Neuronal stem cell (in vitro differentiated cells): ENCODE results near the gene TRIB2.
A peak's percentile ranks its signal among the peaks of the same experiment; 100 is the strongest.

Source experiments
- DNase-seq: peaks from one replicate; pipeline ENCODE4 v3.0.0-alpha.2; 2013; ENCODE audit warnings: low spot score
- H2AFZ ChIP-seq: one replicate; pipeline ENCODE4 v1.6.1; 2013; ENCODE audit warnings: mild to moderate bottlenecking, low read length, inconsistent platforms
- H2AK5ac ChIP-seq: 2 replicates; pipeline ENCODE4 v1.6.1; 2013; ENCODE audit warnings: low read depth, mild to moderate bottlenecking, inconsistent platforms, low read length, moderate library complexity, mixed read lengths
- H2BK120ac ChIP-seq: 2 replicates; pipeline ENCODE4 v1.6.1; 2013; ENCODE audit warnings: low read depth, mild to moderate bottlenecking, inconsistent platforms, low read length, moderate library complexity, mixed read lengths
- H2BK12ac ChIP-seq: one replicate; pipeline ENCODE4 v1.6.1; 2013; ENCODE audit warnings: low read length, inconsistent platforms
- H2BK15ac ChIP-seq: 2 replicates; pipeline ENCODE4 v1.6.1; 2013; ENCODE audit warnings: mild to moderate bottlenecking, low read length, inconsistent platforms, mixed read lengths
- H2BK5ac ChIP-seq: one replicate; pipeline ENCODE4 v1.6.1; 2013; ENCODE audit warnings: inconsistent platforms, mild to moderate bottlenecking, low read length, moderate library complexity
- H3K14ac ChIP-seq: one replicate; pipeline ENCODE4 v1.6.1; 2013; ENCODE audit warnings: low read length, inconsistent platforms
- H3K18ac ChIP-seq: 2 replicates; pipeline ENCODE4 v1.6.1; 2013; ENCODE audit warnings: low read length, inconsistent platforms
- H3K23ac ChIP-seq: 2 replicates; pipeline ENCODE4 v1.6.1; 2013; ENCODE audit warnings: low read depth, mild to moderate bottlenecking, mixed read lengths, low read length, inconsistent platforms; ENCODE audit not compliant: poor library complexity
- H3K27ac ChIP-seq: replicated peaks from 3 replicates; pipeline ENCODE4 v1.5.1; 2013; ENCODE audit warnings: low read length, inconsistent platforms
- H3K27me3 ChIP-seq, 3 experiments: 2 replicates each; pipeline ENCODE4 v1.6.1; 2013; ENCODE audit warnings: low read length in 3 of 3, mild to moderate bottlenecking in 2 of 3, inconsistent platforms in 1 of 3, low read depth in 1 of 3, mixed read lengths in 1 of 3, moderate library complexity in 1 of 3; ENCODE audit not compliant: control insufficient read depth in 3 of 3, insufficient read depth in 3 of 3
- H3K36me3 ChIP-seq, 2 donors: replicated peaks in 1 of 2; 2 replicates each; pipeline ENCODE4 v1.6.1; 2013; ENCODE audit warnings: low read length in 2 of 2; ENCODE audit not compliant: control insufficient read depth in 2 of 2, insufficient read depth in 2 of 2
- H3K4ac ChIP-seq: 2 replicates; pipeline ENCODE4 v1.6.1; 2013; ENCODE audit warnings: inconsistent platforms, mild to moderate bottlenecking, low read length, moderate library complexity
- H3K4me1 ChIP-seq, 2 donors: 1 replicate in 1 of 2; 2 replicates in 1 of 2; pipeline ENCODE4 v1.6.1; 2013; ENCODE audit warnings: low read length in 2 of 2, low read depth in 1 of 2; ENCODE audit not compliant: control insufficient read depth in 2 of 2, insufficient read depth in 1 of 2
- H3K4me2 ChIP-seq: one replicate; pipeline ENCODE4 v1.6.1; 2013; ENCODE audit warnings: mild to moderate bottlenecking, low read length, inconsistent platforms; ENCODE audit not compliant: insufficient read depth, poor library complexity, severe bottlenecking
- H3K4me3 ChIP-seq, 2 donors: 2 replicates each; pipeline ENCODE4 v1.5.1; 2013; ENCODE audit warnings: low read length in 2 of 2, mild to moderate bottlenecking in 2 of 2, inconsistent platforms in 1 of 2, moderate library complexity in 1 of 2
- H3K79me1 ChIP-seq: one replicate; pipeline ENCODE4 v1.6.1; 2013; ENCODE audit warnings: low read depth, mild to moderate bottlenecking, inconsistent platforms, low read length, moderate library complexity
- H3K9ac ChIP-seq: one replicate; pipeline ENCODE4 v1.6.1; 2013; ENCODE audit warnings: mild to moderate bottlenecking, low read depth, low read length, inconsistent platforms; ENCODE audit not compliant: poor library complexity
- H3K9me3 ChIP-seq, 2 donors: replicated peaks in 1 of 2; 2 replicates each; pipeline versions ENCODE3 to v1.6.1; 2013; ENCODE audit warnings: low read length in 2 of 2, mild to moderate bottlenecking in 2 of 2, inconsistent platforms in 1 of 2, low read depth in 1 of 2, mixed read lengths in 1 of 2, moderate library complexity in 1 of 2; ENCODE audit not compliant: control insufficient read depth in 2 of 2, insufficient read depth in 1 of 2
- H4K8ac ChIP-seq: one replicate; pipeline ENCODE4 v1.6.1; 2013; ENCODE audit warnings: low read depth, mild to moderate bottlenecking, inconsistent platforms, low read length, moderate library complexity
- H4K91ac ChIP-seq: one replicate; pipeline ENCODE4 v1.6.1; 2013; ENCODE audit warnings: low read length, low read depth, mild to moderate bottlenecking, inconsistent platforms; ENCODE audit not compliant: poor library complexity
- WGBS, 2 donors: extraction: QIAGEN DNeasy Blood & Tissue Kit; methylation state at CpG; one replicate each; pipeline ENCODE4 v1.1.7; 2013; ENCODE audit warnings: missing lambda C conversion rate in 2 of 2, mixed read lengths in 1 of 2; ENCODE audit not compliant: insufficient read length in 2 of 2, insufficient replicate concordance in 1 of 2; ENCODE audit errors: extremely low coverage in 2 of 2; 5-methylcytosine and 5-hydroxymethylcytosine counted together

TRIB2 gene

DNA sequence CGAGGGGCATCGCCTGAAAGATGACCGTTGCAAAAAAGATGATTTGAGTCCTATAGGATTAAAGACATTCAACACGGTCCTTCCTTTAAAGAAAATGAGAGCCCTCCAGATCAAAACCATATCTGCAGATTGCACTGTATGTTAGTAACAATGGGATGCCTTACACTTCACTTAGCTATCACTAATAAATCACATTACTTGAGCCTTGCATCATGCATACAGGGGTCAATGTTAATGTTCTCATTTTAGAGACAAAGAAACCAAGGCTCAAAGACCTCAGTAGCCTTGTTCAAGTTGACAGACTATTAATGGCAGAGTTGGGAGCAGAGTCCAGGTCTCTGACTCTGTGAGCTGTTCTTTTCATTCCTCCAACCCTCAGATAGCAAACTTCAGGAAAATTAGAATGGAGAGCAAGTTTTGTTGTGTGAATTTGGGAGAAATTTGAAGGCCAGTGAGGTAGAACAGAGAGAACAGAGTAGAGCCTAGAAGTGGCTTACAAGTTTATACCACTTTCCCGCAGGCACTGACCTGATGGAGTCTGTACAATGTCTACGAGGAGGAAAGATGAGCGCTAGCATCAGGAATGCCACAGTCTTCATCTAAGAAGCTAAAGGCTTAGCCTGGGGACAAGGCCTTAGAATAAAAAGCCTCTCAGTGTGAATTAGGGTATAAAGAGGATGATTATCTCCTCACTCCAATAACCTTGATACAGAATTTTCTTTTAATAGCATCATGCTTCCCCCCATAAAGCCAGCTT, 48.3 kb downstream of the TRIB2 start:
- Histone ChIP-seq H3K14ac (no peak overlapping the region), H3K27me3 (peaks cover 0 to 2% (median 0%) of the 10 kb centered on the region in 3 experiments)
- WGBS, 2 donors, result no CpG with 5 or more reads among the region's 7 CpGs

DNA sequence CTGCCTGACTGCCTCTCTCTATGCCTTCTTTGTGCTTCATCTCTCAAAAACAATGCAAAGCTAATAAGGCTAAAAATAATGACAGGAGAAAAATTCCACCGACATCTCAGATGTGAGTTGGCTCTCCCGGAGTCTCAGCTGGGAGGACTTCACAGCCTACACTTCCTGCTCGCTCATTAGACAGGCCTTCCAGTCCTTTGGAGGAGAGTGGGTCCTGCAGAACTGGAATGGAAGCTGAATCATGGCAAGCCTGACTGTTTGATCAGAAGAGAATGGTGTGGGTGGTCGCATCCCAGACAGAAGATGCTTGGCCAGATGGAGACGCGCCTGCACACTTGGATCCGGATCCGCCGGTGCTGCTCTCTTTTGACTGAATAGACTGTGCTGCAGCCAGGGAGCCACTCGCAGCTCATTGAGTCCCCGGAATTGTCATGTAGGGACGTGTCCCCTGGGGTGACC, 49.7 kb downstream of the TRIB2 start:
- no peak overlapping the region for H3K4me3 ChIP-seq
- no peak overlapping the region for H2BK120ac ChIP-seq
- H3K4ac ChIP-seq, result no peak overlapping the region
- no peak overlapping the region for H3K23ac ChIP-seq
- H2AK5ac ChIP-seq, result no peak overlapping the region
- no peaks in the 10 kb centered on the region for H3K9me3 ChIP-seq
- WGBS, 2 donors, result no CpG with 5 or more reads among the region's 12 CpGs
- no peak for DNase-seq
- H2AFZ ChIP-seq, result no peak overlapping the region
- H2BK15ac ChIP-seq, result no peak overlapping the region
- no peak overlapping the region for H3K4me2 ChIP-seq
- peaks cover 0 to 4% of the 10 kb centered on the region in 2 donors for H3K4me1 ChIP-seq
- no peaks in the 10 kb centered on the region for H3K36me3 ChIP-seq
- no peak overlapping the region for H2BK5ac ChIP-seq
- H2BK12ac ChIP-seq, result no peak overlapping the region
- no peak overlapping the region for H4K91ac ChIP-seq
- peaks cover 0 to 2% (median 0%) of the 10 kb centered on the region in 3 experiments for H3K27me3 ChIP-seq
- peak overlapping the region; percentile 65 for H3K18ac ChIP-seq
- H4K8ac ChIP-seq, result no peak overlapping the region
- no peaks in the 10 kb centered on the region for H3K79me1 ChIP-seq
- no peak overlapping the region for H3K14ac ChIP-seq
- H3K9ac ChIP-seq, result no peak overlapping the region
- no peak overlapping the region for H3K27ac ChIP-seq

More for the DNA sequence above, 48.3 kb downstream of the TRIB2 start:
- DNase-seq, result no peak
- Histone ChIP-seq H3K9ac (no peak overlapping the region), H4K91ac (no peak overlapping the region), H2BK120ac (no peak overlapping the region), H4K8ac (no peak overlapping the region), H3K4ac (no peak overlapping the region), H3K4me2 (no peak overlapping the region), H3K18ac (no peak overlapping the region), H2AFZ (no peak overlapping the region), H2BK15ac (no peak overlapping the region), H2BK12ac (no peak overlapping the region), H3K36me3 (no peaks in the 10 kb centered on the region), H2AK5ac (no peak overlapping the region), H3K4me1 (peaks cover 0 to 4% of the 10 kb centered on the region in 2 donors), H3K4me3 (no peak overlapping the region), H3K9me3 (no peaks in the 10 kb centered on the region), H3K27ac (no peak overlapping the region), H2BK5ac (no peak overlapping the region), H3K23ac (no peak overlapping the region), H3K79me1 (no peaks in the 10 kb centered on the region)

- peaks cover 0 to 2% (median 0%) of the 10 kb centered on the region in 3 experiments for H3K27me3 ChIP-seq
- no peak overlapping the region for H2BK12ac ChIP-seq
- H3K4me3 ChIP-seq, result no peak overlapping the region
- peak overlapping the region; percentile 57 for H2AFZ ChIP-seq
- H2BK120ac ChIP-seq, result no peak overlapping the region
- H2AK5ac ChIP-seq, result no peak overlapping the region
- H4K91ac ChIP-seq, result no peak overlapping the region
- no CpG with 5 or more reads among the region's 8 CpGs for WGBS, 2 donors
- no peak overlapping the region for H3K4me2 ChIP-seq
- H3K4ac ChIP-seq, result no peak overlapping the region
- no peak overlapping the region for H3K14ac ChIP-seq
- H3K23ac ChIP-seq, result no peak overlapping the region
- no peak overlapping the region for H2BK15ac ChIP-seq
- H3K9me3 ChIP-seq, result no peaks in the 10 kb centered on the region
- no peaks in the 10 kb centered on the region for H3K79me1 ChIP-seq
- no peak overlapping the region for H2BK5ac ChIP-seq
- DNase-seq, result no peak
- no peak overlapping the region for H3K9ac ChIP-seq
- H3K36me3 ChIP-seq, result no peaks in the 10 kb centered on the region
- H3K18ac ChIP-seq, result peak overlapping the region; percentile 7
- no peak overlapping the region for H4K8ac ChIP-seq
- H3K4me1 ChIP-seq, result peaks cover 0 to 4% of the 10 kb centered on the region in 2 donors
- no peak overlapping the region for H3K27ac ChIP-seq
Measured at GRCh38 chr2:12767541-12767940, 50.8 kb downstream of the TRIB2 start.

DNA sequence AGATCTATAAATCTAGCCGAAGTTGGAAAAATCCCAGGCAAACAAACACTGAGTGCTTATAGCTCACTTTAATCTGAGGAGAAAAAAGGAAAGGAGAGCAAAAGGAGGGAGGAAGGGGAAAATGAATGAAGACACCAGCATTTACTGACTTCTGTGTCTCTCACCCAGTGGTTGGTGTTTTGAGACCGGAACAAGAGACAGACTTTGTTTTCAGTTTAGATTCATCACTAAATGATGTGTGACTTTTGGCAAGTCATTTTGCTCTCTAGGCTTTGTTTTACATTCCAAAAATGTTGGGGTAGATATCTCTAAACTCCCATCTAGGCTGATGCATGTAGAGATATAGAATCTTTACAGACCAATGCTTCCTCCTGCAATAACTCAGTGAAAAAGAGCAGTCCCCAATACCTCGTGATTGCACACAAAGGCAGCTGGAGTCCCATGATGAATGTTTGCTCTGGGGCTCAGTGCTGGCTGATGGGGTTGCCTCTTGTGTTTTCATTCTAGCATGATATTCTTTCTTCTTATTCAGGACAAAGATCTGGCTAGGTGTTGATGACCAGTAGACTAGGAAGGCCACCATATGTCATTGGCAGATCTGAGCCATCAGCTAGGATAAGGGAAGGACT, 51.4 kb downstream of the TRIB2 start:
- H4K91ac ChIP-seq, result no peak overlapping the region
- H3K18ac ChIP-seq, result no peak overlapping the region
- no peak overlapping the region for H3K14ac ChIP-seq
- no peak overlapping the region for H2BK15ac ChIP-seq
- H3K4me3 ChIP-seq, result no peak overlapping the region
- H3K79me1 ChIP-seq, result no peaks in the 10 kb centered on the region
- H2AFZ ChIP-seq, result peak overlapping the region; percentile 57
- no peak overlapping the region for H3K23ac ChIP-seq
- no peak overlapping the region for H3K4me2 ChIP-seq
- no CpG with 5 or more reads among the region's 3 CpGs for WGBS, 2 donors
- H2AK5ac ChIP-seq, result no peak overlapping the region
- no peak overlapping the region for H2BK120ac ChIP-seq
- H3K4me1 ChIP-seq, result peaks cover 0 to 4% of the 10 kb centered on the region in 2 donors
- no peak overlapping the region for H3K27ac ChIP-seq
- H2BK12ac ChIP-seq, result no peak overlapping the region
- H3K9me3 ChIP-seq, result no peaks in the 10 kb centered on the region
- DNase-seq, result no peak
- no peak overlapping the region for H4K8ac ChIP-seq
- no peak overlapping the region for H3K4ac ChIP-seq
- H3K36me3 ChIP-seq, result no peaks in the 10 kb centered on the region
- no peak overlapping the region for H2BK5ac ChIP-seq
- H3K27me3 ChIP-seq, result peaks cover 0 to 2% (median 0%) of the 10 kb centered on the region in 3 experiments
- H3K9ac ChIP-seq, result no peak overlapping the region
